NCI-H2107 treated with DMSO at 0.1 percent for 48 hours (cell line): ENCODE results near the gene FXYD1.
A peak's percentile ranks its signal among the peaks of the same experiment; 100 is the strongest.
"Not testable (repeated sequence)": the region's sequence is repeated elsewhere in the genome, so short reads cannot be mapped to it uniquely, and the experiment has no call there.

Experiments
- DNase-seq: peaks from one replicate; lab custom pipeline; 2025; ENCODE audit not compliant: unreplicated experiment; lab: John Stamatoyannopoulos, UW

The FXYD1 gene

GRCh38 chr19:35141837-35142605 is 3.4 kb downstream of the FXYD1 start:
- no peak for DNase-seq

GRCh38 chr19:35142606-35143230 is 4.1 kb downstream of the FXYD1 start:
- no peak for DNase-seq

DNA sequence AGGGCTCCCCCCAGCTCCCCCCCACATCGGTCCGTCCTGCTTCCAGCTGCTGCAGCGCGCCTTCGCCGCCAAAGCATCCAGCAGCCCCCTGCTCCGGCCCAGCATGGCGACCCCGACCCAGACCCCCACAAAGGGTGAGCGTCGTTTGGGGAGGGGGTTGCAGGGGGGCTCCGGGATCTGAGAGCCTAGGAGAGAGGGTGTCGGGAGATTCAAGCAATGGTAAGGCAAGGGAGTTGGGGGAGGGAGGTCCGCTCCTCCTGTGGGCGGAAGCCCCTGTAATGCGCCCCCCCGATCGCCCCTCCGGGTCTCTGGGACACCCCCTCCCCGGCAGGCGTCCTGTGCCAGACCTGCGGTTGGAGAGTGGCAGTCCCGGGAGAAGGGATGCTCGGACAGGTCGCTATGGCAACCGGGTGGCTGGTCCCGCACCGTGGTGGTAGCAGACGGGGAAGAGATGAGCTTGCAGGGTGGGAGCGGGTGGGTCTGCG is 4.6 kb downstream of the FXYD1 start, which contains the start of gene FXYD7:
FXYD7 (plus strand) TSS at position 25 of the 485 bp plus-strand sequence; CDS start at position 104, 79 bp downstream.
- DNase-seq: no peak

DNA sequence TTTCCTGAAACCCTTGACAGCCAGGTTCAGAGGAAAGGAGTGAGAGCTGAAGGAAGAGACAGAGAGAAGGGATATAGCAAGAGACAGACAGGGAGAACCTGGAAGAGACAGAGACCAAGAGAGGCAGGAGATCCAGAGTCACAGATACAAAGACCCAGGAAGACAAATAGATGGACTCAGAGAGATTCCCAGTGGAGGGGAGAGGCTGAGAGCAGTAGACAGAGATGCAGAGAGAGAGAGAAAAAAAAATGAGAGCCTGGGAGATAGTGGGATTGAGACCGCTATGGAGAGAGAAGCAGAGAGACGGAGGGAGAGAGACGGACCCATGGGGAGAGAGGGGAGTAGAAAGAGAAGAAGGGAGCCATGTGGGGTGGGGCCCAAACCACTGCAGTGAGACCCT is 5.2 kb downstream of the FXYD1 start:
- no peak for DNase-seq

DNA sequence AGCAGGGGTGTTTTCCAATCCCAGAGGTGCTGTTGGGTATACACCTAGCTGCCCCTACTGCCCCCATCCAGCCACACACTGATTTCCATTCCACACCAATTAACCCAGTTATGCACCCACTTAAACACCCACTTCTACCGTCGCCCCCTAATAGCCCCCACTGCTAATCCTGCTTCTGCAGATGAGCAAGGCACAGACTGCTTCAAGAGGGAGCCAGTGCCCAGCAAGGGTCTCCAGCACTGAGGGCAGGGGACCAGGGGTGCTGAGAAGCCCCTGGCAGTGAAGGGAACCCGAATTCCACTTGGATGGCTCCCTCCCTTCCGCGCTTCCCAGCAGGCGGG is 5.6 kb downstream of the FXYD1 start:
- DNase-seq: no peak

- no peak for DNase-seq
These were observed 6.2 kb downstream of the FXYD1 start for GRCh38 chr19:35144600-35145436.

DNA sequence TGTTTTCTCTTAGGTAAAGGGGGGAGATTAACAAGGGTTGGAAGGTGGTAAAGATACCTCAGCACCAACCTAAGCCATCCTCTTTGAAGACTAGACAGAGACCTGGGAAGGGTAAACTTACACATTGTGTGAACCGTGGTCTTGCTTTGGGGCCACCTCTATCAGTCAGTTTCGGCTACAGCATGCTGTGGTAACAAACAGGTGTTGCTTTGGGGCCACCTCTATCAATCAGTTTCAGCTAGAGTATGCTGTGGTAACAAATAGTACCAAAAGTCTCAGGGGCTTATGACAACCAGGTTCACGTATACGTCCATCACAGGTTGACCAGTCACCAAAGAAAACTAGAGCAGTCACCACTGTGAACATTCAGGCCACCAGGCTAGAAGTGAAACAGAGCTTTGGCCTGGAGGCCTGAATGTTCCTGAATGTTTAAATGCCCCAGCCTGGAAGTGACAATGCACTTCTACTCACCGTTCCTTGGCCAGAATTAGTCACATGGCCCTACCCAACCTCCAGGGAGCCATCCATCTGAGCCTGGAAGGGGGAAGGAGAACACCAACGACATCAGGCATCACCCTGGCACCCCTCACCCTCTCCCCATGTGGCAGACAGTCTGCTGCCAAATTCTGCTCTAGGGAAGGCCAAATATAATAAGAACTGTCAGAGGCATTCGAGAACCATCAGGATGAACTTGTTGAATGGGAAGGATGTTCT is 8.3 kb downstream of the FXYD1 start:
- no peak for DNase-seq

DNA sequence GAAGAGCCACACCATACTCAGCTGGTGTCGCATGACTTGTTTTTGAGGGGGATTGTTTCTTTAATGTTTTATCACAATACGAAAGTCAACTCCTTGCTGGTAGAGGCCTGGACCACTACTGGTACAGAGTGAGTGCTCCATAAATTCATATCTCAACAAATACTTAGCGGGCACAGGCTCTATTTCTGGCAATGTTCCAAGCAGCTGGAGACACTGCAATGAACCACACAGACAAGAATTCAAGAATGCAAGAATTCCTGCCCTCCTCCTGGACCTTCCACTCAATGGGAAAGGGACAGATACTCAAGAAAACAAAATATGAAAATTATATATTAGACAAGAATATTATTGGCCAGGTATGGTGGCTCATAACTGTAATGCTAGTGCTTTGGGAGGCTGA is 10.8 kb downstream of the FXYD1 start:
- DNase-seq: no peak

DNA sequence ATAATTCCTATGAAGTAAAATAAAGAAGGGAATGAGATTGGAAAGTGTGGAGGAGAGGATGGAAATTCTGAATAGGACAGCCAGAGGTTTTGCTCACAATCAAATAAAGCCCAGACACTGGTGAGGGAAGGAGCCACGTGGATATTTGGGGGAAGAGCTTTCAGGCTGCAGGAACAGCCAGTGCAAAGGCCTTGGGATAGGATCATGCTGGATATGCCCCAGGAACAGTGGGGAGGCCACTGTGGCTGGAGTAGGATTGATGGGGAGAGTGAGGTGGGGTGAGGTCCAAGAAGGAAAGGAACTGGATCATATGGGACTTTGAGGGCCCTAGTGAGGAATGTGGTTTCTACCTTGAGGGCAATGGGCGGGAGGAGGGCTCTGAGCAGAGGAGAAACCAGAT is 11.8 kb downstream of the FXYD1 start:
- no peak for DNase-seq

DNA sequence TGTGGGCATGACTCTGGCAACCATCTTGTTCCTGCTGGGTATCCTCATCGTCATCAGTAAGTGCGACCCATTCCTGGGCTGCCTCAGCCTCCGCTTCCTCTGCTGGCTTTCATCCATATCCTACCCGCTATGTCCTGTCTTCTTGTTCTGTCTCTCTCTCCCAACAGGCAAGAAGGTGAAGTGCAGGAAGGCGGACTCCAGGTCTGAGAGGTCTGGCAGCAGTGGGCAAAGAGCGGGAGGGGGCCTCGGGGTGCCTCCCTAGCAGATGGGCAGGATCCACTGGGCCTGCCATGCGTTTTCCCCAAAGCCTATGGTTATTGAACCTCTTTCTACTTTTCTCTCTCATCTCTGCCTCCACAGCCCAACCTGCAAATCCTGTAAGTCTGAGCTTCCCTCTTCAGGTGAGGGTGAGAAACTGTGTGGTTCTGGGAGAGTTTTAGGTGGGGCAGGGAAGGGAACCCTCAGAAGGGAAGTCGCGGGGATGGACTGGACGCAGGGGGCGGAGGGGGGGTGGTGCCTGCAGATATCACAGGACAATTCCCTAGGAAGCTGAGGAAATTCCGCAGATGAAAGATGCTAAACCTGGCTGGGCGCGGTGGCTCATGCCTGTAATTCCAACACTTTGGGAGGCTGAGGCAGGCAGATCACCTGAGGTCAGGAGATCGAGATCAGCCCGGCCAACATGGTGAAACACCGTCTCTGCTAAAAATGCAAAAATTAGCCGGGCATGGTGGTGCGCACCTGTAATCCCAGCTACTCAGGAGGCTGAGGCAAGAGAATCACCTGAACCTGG is 12.8 kb downstream of the FXYD1 start:
- DNase-seq: no peak

DNA sequence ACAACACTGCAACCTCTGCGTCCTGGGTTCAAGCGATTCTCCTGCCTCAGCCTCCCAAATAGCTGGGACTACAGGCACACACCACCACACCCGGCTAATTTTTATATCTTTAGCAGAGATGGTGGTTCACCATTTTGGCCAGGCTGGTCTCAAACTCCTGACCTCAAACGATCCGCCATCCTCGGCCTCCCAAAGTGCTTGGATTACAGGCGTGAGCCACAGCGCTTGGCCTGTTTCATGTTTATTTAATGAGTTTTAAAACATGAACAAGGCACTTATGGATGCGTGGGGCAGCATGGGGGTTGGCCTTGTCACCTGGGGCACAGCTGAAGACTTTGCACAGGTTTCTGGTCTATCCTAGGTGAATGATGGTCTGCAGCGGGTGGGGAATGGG is 14.5 kb downstream of the FXYD1 start:
- DNase-seq: not testable (repeated sequence)

- DNase-seq: no peak
These were observed 15.3 kb downstream of the FXYD1 start for GRCh38 chr19:35153701-35154524.

DNA sequence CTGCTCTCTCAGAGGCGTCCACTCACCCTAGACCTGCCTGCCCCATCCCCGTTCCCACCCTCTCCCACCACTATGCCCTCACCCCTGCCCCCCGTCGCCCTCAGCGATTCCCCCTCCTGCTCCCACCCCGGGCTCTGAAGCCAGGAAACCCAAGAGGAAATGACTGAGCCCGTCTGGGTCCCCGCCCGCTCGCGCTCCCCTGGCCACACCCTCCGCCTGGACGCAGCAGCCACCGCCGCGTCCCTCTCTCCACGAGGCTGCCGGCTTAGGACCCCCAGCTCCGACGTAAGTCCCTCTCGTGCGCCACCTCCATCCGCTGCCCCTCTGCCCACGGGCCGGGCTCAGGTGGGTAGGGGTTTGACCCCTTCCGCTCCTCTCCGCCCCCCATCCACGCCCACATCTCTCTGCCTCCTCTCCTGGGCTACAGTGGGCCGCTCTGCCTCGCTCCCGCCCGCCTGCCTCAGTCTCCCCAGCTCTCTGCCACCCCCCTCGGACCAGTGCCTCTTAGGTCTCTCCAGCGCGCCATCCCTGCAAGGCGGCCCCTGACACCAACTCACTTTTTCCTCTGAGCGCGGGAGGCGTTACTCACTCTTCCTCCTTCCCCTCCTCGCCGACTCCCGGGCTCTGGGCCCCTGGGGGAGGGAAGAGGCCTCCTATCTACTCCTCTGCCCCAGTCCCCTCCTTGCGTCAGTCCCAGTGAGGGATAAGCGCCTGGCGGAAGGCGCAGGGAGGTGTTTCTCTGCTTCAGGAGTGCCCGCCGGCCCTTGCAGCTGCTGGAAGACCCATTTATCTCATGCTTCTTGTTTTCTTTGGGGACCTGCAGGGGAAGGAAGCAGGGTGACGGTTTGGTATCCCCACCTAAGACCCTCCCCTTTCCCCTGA is 16.1 kb downstream of the FXYD1 start, which contains the start of gene FXYD5:
FXYD5 (plus strand) TSS at position 211 of the 882 bp plus-strand sequence. CDS start 816 bp downstream, outside the sequence.
- DNase-seq: no peak

DNA sequence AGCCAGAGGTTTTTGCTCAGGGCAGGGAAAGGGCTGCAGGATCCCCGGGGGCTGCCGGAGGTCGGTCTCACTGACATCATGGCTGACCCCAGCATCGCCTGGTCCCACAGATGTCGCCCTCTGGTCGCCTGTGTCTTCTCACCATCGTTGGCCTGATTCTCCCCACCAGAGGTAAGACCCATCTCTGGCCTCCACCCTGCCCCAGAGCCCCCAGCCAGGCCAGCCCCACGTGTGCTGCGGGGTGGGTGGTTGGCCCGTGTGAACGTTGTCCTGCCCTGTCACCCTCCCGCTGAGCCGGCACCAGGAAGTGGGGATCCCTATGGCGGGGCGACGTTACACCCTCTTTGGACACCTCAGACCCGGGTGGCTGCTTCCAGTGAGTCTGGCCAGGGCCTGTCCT is 16.8 kb downstream of the FXYD1 start:
- no peak for DNase-seq

GRCh38 chr19:35155981-35156672 is 17.5 kb downstream of the FXYD1 start:
- DNase-seq: peak; percentile 7

DNA sequence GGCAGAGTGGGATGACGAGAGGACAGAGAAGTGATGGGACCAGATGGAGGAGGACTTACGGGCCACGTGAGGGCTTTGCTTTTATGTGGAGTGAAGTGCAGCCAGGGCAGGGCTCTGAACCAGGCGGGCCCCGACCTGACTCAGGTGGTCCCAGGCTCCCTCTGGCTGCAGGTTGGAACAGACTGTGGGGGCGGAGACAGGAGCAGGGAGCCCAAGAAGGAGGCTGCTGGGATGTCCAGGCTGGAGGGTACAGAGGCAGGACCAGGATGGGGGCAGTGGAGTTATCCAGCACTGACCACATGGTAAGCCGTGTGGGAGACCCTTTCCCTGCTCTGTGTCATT is 18.0 kb downstream of the FXYD1 start:
- no peak for DNase-seq

GRCh38 chr19:35157431-35157830 is 18.8 kb downstream of the FXYD1 start:
- no peak for DNase-seq

DNA sequence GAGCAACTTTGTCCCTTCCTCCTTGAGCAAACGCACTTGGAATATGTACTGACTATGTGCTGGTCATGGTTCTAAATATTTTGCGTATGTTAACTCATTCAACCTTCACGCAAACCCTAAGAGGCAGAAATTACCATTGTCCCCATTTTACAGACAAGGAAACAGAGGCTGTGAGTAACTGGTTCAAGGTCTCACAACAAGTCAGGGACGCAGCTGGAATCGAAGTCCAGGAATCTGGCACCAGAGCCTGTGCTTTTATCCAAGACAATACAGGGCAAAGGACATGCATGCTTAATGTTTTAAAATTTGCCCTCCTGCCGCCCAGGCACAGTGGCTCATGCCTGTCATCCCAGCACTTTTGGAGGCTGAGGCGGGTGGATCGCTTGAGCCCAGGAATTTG is 21.0 kb downstream of the FXYD1 start:
- DNase-seq: no peak
